ENCODE data around the gene YWHAE. TPM values are rescaled to one million over a fixed set of nuclear protein-coding genes. Genes with fewer than 3 reads are reported as not detected.

YWHAE gene
- total RNA-seq, 1 experiment from 2014 or later, result 1,282 TPM

DNA sequence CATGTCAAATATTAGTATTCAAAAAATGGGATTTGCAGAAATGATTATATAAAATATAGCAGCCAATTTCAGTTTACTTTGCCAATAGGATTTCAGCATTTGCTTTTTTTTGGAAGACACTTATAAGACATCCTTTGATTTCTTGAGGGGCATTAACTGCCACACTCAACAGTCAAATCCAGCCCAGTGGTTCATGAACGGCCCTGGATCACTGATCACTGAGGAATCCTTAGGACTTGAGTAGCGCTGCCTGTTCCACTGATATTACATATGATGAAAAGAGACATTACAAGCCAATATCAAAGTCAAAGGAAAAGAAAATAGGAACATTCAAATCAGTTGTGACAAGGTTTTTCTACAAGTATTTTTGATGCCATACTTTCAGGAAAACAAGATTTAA, 21.0 kb upstream of the YWHAE start:
- Histone ChIP-seq H2AFZ (ENCODE audit: low read length) (no peak overlapping the region), H3K56ac (ENCODE audit: insufficient read length, low read depth, low read length) (no peak overlapping the region), H3K27ac (ENCODE audit: insufficient read length, low read depth, low read length) (no peak overlapping the region), H3K9ac (ENCODE audit: extremely low read depth, insufficient read length, low read length) (no peak overlapping the region), H3K18ac (ENCODE audit: insufficient read length, low read depth, low read length) (no peak overlapping the region), H3K4me2 (ENCODE audit: insufficient read depth, insufficient read length, low read length) (no peak overlapping the region), H2AK5ac (ENCODE audit: insufficient read length, low read length) (no peak overlapping the region), H4K5ac (ENCODE audit: insufficient read length, low read depth, low read length) (no peak overlapping the region), H3K9me3 (ENCODE audit: control insufficient read depth, low read depth, low read length) (no peaks in the 10 kb centered on the region), H3K14ac (ENCODE audit: insufficient read depth, low read length) (no peak overlapping the region), H4K20me1 (ENCODE audit: control insufficient read depth, insufficient read depth, insufficient read length) (no peaks in the 10 kb centered on the region), H3K23ac (ENCODE audit: insufficient read length, low read depth, low read length) (no peak overlapping the region), H2BK12ac (ENCODE audit: insufficient read length, low read depth, low read length) (no peak overlapping the region), H2BK20ac (ENCODE audit: low read depth, low read length, poor library complexity, severe bottlenecking) (no peak overlapping the region), H2BK5ac (ENCODE audit: insufficient read length, low read length) (no peak overlapping the region), H3K79me1 (ENCODE audit: insufficient read depth, low read depth, low read length, poor library complexity, severe bottlenecking) (no peaks in the 10 kb centered on the region), H4K91ac (ENCODE audit: insufficient read length, low read depth, low read length) (no peak overlapping the region), H3K4ac (ENCODE audit: low read depth, low read length) (no peak overlapping the region), H3K23me2 (ENCODE audit: insufficient read length, low read depth, low read length, poor library complexity, severe bottlenecking) (no peaks in the 10 kb centered on the region), H3T11ph (ENCODE audit: low read length) (no peak overlapping the region), H3K4me1 (ENCODE audit: insufficient read depth, low read length) (no peaks in the 10 kb centered on the region), H3K27me3 (ENCODE audit: insufficient read depth, low read length) (no peaks in the 10 kb centered on the region), H3K79me2 (ENCODE audit: insufficient read depth, low read length) (peaks cover 1% of the 10 kb centered on the region; the same call in 1 of the 2 replicates), H4K8ac (replicated peaks; ENCODE audit: insufficient read length, low read depth, low read length) (no peak overlapping the region), H2BK15ac (ENCODE audit: low read depth, low read length) (no peak overlapping the region), H2BK120ac (ENCODE audit: low read depth, low read length, poor library complexity, severe bottlenecking) (no peak overlapping the region)
- H3K27ac Mint-ChIP-seq, result no peak overlapping the region
- no peak for DNase-seq
- H3K9me3 Mint-ChIP-seq, result no peaks in the 10 kb centered on the region
- TF ChIP-seq CTCF (conservative IDR thresholded peaks at IDR 0.05), result no peak
- peaks cover 24 to 55% (median 37%) of the 10 kb centered on the region in 3 experiments; a peak in 6 of 7 replicates for H3K36me3 Mint-ChIP-seq (ENCODE audit: insufficient read depth in 1 of 3, low read depth in 3 of 3)
- no peak overlapping the region for H3K4me3 Mint-ChIP-seq
- WGBS (ENCODE audit: extremely low coverage, insufficient read length, low lambda C conversion rate), result no CpG with 5 or more reads among the region's 2 CpGs
- H3K27me3 Mint-ChIP-seq (ENCODE audit: low read depth), result no peaks in the 10 kb centered on the region
- no peaks in the 10 kb centered on the region for H3K4me1 Mint-ChIP-seq

All from H9 (cell line).